ENCODE measurements around the gene LRRFIP2.
"Not testable (repeated sequence)": the region's sequence is repeated elsewhere in the genome, so short reads cannot be mapped to it uniquely, and the experiment has no call there.

The LRRFIP2 gene

GRCh38 chr3:37174532-37175126 lies at the start of gene LRRFIP2:
Gene LRRFIP2 (minus strand): TSS chr3:37174582. CDS start chr3:37148983, 25,599 bp downstream.
- peak; percentile 32 for DNase-seq (ENCODE audit: low spot score)

- DNase-seq (ENCODE audit: low spot score): no peak
These were observed 49.2 kb upstream of the LRRFIP2 start for GRCh38 chr3:37223576-37223975.

GRCh38 chr3:37223141-37223558 lies 48.8 kb upstream of the LRRFIP2 start:
- DNase-seq (ENCODE audit: low spot score): no peak

GRCh38 chr3:37222542-37222941 lies 48.2 kb upstream of the LRRFIP2 start:
- not testable (repeated sequence) for DNase-seq (ENCODE audit: low spot score)

- no peak for DNase-seq (ENCODE audit: low spot score)
These were observed 47.0 kb upstream of the LRRFIP2 start for GRCh38 chr3:37221407-37221806.

- no peak for DNase-seq (ENCODE audit: low spot score)
These were observed 44.9 kb upstream of the LRRFIP2 start for GRCh38 chr3:37219266-37219665.

- no peak for DNase-seq (ENCODE audit: low spot score)
These were observed 43.8 kb upstream of the LRRFIP2 start for GRCh38 chr3:37218206-37218605.

- DNase-seq (ENCODE audit: low spot score): no peak
These were observed 42.9 kb upstream of the LRRFIP2 start for GRCh38 chr3:37217098-37217849.

- DNase-seq (ENCODE audit: low spot score): no peak
These were observed 42.3 kb upstream of the LRRFIP2 start for GRCh38 chr3:37216597-37217097.

GRCh38 chr3:37214076-37214475 lies 39.7 kb upstream of the LRRFIP2 start:
- DNase-seq (ENCODE audit: low spot score): no peak

GRCh38 chr3:37210230-37210629 lies 35.8 kb upstream of the LRRFIP2 start:
- no peak for DNase-seq (ENCODE audit: low spot score)

- DNase-seq (ENCODE audit: low spot score): not testable (repeated sequence)
These were observed 34.2 kb upstream of the LRRFIP2 start for GRCh38 chr3:37208576-37208975.

- DNase-seq (ENCODE audit: low spot score): not testable (repeated sequence)
These were observed 33.6 kb upstream of the LRRFIP2 start for GRCh38 chr3:37208008-37208407.

- not testable (repeated sequence) for DNase-seq (ENCODE audit: low spot score)
These were observed 31.7 kb upstream of the LRRFIP2 start for GRCh38 chr3:37206041-37206440.

- DNase-seq (ENCODE audit: low spot score): no peak
These were observed 29.9 kb upstream of the LRRFIP2 start for GRCh38 chr3:37204314-37204713.

GRCh38 chr3:37202035-37202434 lies 27.7 kb upstream of the LRRFIP2 start:
- DNase-seq (ENCODE audit: low spot score): no peak

- DNase-seq (ENCODE audit: low spot score): no peak
These were observed 25.8 kb upstream of the LRRFIP2 start for GRCh38 chr3:37200141-37200540.

- DNase-seq (ENCODE audit: low spot score): no peak
These were observed 24.6 kb upstream of the LRRFIP2 start for GRCh38 chr3:37198996-37199395.

- no peak for DNase-seq (ENCODE audit: low spot score)
These were observed 24.2 kb upstream of the LRRFIP2 start for GRCh38 chr3:37198547-37198946.

- DNase-seq (ENCODE audit: low spot score): no peak
These were observed 23.5 kb upstream of the LRRFIP2 start for GRCh38 chr3:37197810-37198371.

GRCh38 chr3:37194533-37194932 lies 20.2 kb upstream of the LRRFIP2 start:
- DNase-seq (ENCODE audit: low spot score): no peak

GRCh38 chr3:37190667-37191066 lies 16.3 kb upstream of the LRRFIP2 start:
- DNase-seq (ENCODE audit: low spot score): no peak

- DNase-seq (ENCODE audit: low spot score): no peak
These were observed 14.7 kb upstream of the LRRFIP2 start for GRCh38 chr3:37189109-37189508.
